Thyroid gland (tissue), 4 donors: Measurements from ENCODE around the gene KCNMA1. TPM values are rescaled to one million over a fixed set of nuclear protein-coding genes. Genes with fewer than 3 reads are reported as not detected.
A peak's percentile ranks its signal among the peaks of the same experiment; 100 is the strongest.

ENCODE experiments used
- DNase-seq, 2 donors: peaks; one replicate each; pipeline ENCODE4 v3.0.0-alpha.2; 2019
- H3K27ac ChIP-seq, 3 donors: fragments of 200-600 bp; sonication (generic); 1 replicate in 2 of 3; 2 replicates in 1 of 3; pipeline ENCODE4 v1.5.1; 2016 to 2019; ENCODE audit warnings: mild to moderate bottlenecking in 1 of 3, moderate library complexity in 1 of 3
- H3K27me3 ChIP-seq: fragments of 200-600 bp; sonication (generic); one replicate; pipeline ENCODE4 v1.5.1; 2019
- H3K36me3 ChIP-seq, 2 donors: fragments of 200-600 bp; sonication (generic); one replicate each; pipeline ENCODE4 v1.5.1; 2016 to 2019
- H3K4me1 ChIP-seq, 2 donors: fragments of 200-600 bp; sonication (generic); one replicate each; pipeline ENCODE4 v1.5.1; 2017 to 2019
- H3K4me3 ChIP-seq, 3 donors: fragments of 200-600 bp; sonication (generic); replicated peaks in 1 of 3; 1 replicate in 2 of 3; 2 replicates in 1 of 3; pipeline ENCODE4 v1.5.1; 2016; ENCODE audit warnings: mild to moderate bottlenecking in 1 of 3
- H3K9me3 ChIP-seq: fragments of 200-600 bp; sonication (generic); one replicate; pipeline ENCODE4 v1.5.1; 2017
- POLR2A ChIP-seq, 2 donors: fragments of 450-650 bp; IDR thresholded peaks; one replicate each; pipeline ENCODE4 v1.6.1; 2017; ENCODE audit warnings: antibody characterized with exemption in 2 of 2, mild to moderate bottlenecking in 2 of 2, moderate library complexity in 1 of 2
- WGBS, 2 donors: methylation state at CpG; one replicate each; pipeline ENCODE4 v1.1.5; 2017; 5-methylcytosine and 5-hydroxymethylcytosine counted together
- intact Hi-C: fragments of 100-400 bp; cut with DNase I; formaldehyde crosslinking; loops from one replicate; pipeline ENCODE4 v1.15.1; 2023
- total RNA-seq, 4 donors: library from RNA; depleted of rRNA; stranded (reverse); fragments of >200 nt; gene quantifications; one replicate each; pipeline ENCODE4 v1.2.3, GENCODE V29; 2016
- TF ChIP-seq, protein P1 (sequence below), 6 experiments: fragments of 200-600 bp in 3 of 6; fragments of 450-650 bp in 3 of 6; sonication (generic) in 3 of 6; IDR thresholded peaks; one replicate each; pipeline ENCODE4 v1.5.1; 2016 to 2019; ENCODE audit warnings: antibody characterized with exemption in 6 of 6, mild to moderate bottlenecking in 2 of 6, inconsistent platforms in 1 of 6, moderate library complexity in 1 of 6

The KCNMA1 gene
- total RNA-seq, 4 donors from 2014 or later, result 2.5 to 5.1 (median 3.6) TPM

GRCh38 chr10:77417806-77418640 lies 219.6 kb downstream of the KCNMA1 start:
- Histone ChIP-seq H3K27ac (no peak overlapping the region), H3K4me1 (peaks cover 0 to 11% of the 10 kb centered on the region in 2 donors), H3K27me3 (no peaks in the 10 kb centered on the region), H3K9me3 (no peaks in the 10 kb centered on the region), H3K4me3 (no peak overlapping the region), H3K36me3 (no peaks in the 10 kb centered on the region)
- intact Hi-C loops, result no loop called here
- no peak for TF ChIP-seq POLR2A (IDR thresholded peaks at IDR 0.05)
- TF ChIP-seq, protein P1, sequence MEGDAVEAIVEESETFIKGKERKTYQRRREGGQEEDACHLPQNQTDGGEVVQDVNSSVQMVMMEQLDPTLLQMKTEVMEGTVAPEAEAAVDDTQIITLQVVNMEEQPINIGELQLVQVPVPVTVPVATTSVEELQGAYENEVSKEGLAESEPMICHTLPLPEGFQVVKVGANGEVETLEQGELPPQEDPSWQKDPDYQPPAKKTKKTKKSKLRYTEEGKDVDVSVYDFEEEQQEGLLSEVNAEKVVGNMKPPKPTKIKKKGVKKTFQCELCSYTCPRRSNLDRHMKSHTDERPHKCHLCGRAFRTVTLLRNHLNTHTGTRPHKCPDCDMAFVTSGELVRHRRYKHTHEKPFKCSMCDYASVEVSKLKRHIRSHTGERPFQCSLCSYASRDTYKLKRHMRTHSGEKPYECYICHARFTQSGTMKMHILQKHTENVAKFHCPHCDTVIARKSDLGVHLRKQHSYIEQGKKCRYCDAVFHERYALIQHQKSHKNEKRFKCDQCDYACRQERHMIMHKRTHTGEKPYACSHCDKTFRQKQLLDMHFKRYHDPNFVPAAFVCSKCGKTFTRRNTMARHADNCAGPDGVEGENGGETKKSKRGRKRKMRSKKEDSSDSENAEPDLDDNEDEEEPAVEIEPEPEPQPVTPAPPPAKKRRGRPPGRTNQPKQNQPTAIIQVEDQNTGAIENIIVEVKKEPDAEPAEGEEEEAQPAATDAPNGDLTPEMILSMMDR (IDR thresholded peaks at IDR 0.05), result no peak
- DNase-seq, result no peak
- 76 to 78% methylated on average over 8 to 10 of the region's 11 CpGs for WGBS, 2 donors

DNA sequence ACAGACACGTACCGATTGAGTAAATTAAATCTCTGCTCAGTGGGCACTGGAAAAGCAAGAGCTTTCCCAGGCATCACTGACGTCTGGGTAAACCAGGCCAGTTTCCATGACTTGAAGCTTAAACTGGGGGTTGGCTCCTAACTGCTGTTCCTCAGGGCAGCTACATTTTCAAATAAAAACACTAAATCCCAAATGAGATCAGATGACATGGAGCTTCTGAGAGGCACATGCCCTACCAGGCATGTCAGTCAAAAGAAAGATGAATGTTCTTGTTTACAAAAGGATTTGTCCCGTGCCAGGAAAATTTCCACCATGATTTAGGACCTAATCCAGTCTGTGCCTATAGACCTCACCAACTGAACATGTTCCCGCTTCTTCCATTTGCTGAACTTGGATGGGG lies 220.2 kb downstream of the KCNMA1 start:
- peak overlapping the region in 1 of 3 donors; percentile 53 for H3K27ac ChIP-seq
- H3K4me1 ChIP-seq, result peaks cover 0 to 11% of the 10 kb centered on the region in 2 donors

GRCh38 chr10:77416311-77417135 lies 221.1 kb downstream of the KCNMA1 start:
- H3K4me3 ChIP-seq, result no peak overlapping the region
- WGBS, 2 donors, result 61 to 70% methylated on average over 14 of the region's 14 CpGs
- intact Hi-C loops, result no loop called here

More for the DNA sequence above, 220.2 kb downstream of the KCNMA1 start:
- Histone ChIP-seq H3K36me3 (no peaks in the 10 kb centered on the region), H3K9me3 (no peaks in the 10 kb centered on the region), H3K27me3 (no peaks in the 10 kb centered on the region), H3K4me3 (no peak overlapping the region)
- DNase-seq, result no peak
- WGBS, 2 donors, result 72 to 82% methylated on average over 5 of the region's 5 CpGs
- TF ChIP-seq, protein P1 (IDR thresholded peaks at IDR 0.05), result no peak
- TF ChIP-seq POLR2A (IDR thresholded peaks at IDR 0.05), result no peak
- intact Hi-C loops, result no loop called here

GRCh38 chr10:77415313-77415960 lies 222.2 kb downstream of the KCNMA1 start:
- Histone ChIP-seq H3K36me3 (no peaks in the 10 kb centered on the region), H3K27me3 (no peaks in the 10 kb centered on the region), H3K27ac (no peak overlapping the region), H3K9me3 (no peaks in the 10 kb centered on the region), H3K4me1 (peaks cover 3 to 13% of the 10 kb centered on the region in 2 donors), H3K4me3 (no peak overlapping the region)
- no peak for DNase-seq
- intact Hi-C loops, result no loop called here
- WGBS, 2 donors, result 88 to 97% methylated on average over 6 of the region's 6 CpGs
- no peak for TF ChIP-seq POLR2A (IDR thresholded peaks at IDR 0.05)
- TF ChIP-seq, protein P1 (IDR thresholded peaks at IDR 0.05), result no peak

More at GRCh38 chr10:77416311-77417135, 221.1 kb downstream of the KCNMA1 start:
- Histone ChIP-seq H3K27ac (peak overlapping the region in 1 of 3 donors; percentile 53), H3K36me3 (no peaks in the 10 kb centered on the region), H3K4me1 (peaks cover 0 to 11% of the 10 kb centered on the region in 2 donors), H3K27me3 (no peaks in the 10 kb centered on the region), H3K9me3 (no peaks in the 10 kb centered on the region)
- TF ChIP-seq, protein P1 (IDR thresholded peaks at IDR 0.05), result no peak
- no peak for TF ChIP-seq POLR2A (IDR thresholded peaks at IDR 0.05)
- DNase-seq, result peak; percentile 27 to 39
